Fibroblast of skin of left biceps (primary cell): Measurements from ENCODE around the gene ACTRT2.

Experiments
- DNase-seq, 2 experiments: peaks; one replicate each; pipeline ENCODE4 v3.0.0-alpha.2; 2013; ENCODE audit warnings: low read depth in 2 of 2

Gene ACTRT2

DNA sequence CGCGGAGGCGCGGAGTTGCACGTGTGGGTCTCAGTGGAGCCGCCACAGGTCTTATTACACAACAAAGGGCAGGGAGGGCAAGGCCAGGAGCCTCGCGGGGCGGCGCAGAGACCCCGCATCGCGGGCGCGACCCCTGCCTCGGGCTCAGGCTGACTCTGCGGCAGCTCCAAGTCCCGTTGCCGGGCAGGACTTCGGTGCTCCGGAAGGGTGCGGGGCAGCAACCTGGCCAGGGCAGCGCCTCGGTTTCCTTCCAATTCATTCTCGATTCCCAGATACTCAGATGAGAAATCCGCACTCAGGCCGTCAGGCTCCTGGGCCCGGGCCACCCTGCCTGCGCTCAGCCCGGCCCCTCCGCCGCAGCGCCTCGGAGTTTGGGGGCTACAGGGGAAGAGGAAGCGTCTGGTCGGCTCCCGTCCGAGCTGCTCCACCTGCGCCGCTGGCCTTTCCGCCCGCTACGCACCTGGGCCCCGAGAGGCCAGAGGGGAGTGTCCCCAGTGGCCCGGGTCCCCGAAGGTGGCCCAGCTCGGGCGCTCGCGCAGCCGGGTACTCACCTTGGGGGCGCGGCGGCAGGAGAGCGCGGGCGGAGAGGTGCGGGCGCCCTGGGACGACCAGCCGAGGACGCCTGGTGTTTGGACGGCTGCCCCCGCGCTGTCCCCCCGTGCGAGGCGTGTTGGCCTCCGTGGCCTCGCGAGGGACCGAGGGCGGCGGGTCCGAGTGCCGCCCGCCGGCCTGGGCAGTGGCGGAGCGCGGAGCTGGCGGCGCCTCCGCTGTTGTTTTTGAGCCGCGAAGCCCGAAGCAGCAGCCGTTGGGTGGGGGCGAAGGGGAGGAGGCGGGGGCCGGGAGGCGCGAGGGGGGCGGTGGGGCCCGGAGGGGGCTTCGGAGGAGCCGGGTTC, 46.6 kb downstream of the ACTRT2 start:
- no peak for DNase-seq

DNA sequence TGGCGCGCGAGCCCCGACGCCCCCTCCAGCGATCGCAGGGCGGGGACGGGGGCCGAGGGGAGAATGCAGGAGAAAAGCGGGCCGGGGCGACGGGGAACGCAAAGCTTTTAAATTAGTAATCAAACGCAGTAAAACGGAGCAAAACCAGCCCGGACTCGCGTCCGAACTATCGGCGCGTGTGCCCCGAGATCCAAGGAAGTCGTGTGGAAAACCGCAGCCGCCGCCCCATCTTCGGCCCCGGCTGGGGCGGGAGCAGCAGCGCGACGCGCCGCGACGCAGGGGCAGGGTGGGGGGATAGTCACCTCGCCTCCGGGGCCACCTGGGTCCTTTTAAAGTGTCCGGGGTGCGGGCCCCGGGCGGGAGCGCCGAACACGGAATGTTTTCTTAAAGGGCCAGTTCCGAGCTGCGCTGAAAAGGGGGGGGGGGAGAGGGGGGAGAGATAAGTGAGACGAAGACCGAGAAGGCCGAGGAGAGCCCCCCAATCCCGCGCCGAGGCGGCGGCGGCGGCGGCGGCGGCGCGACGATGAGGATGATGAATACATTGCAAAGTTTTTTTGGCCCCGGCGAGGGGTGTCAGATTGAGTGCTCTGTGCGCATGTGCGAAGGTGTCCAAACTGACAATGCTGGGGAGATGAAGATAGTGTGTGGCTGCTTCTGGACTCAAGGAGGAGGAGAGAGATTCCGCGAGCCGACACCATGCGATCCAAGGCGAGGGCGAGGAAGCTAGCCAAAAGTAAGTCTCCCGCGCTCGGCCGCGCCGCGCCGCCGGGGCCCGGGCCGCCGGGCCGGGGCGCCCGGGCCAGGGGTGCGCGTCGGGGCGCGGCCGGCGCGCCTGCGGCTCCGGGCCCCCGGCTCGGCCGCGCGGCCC, 47.5 kb downstream of the ACTRT2 start, which contains the start of gene PRDM16:
PRDM16 (plus strand) TSS at position 640 of the 868 bp plus-strand sequence; CDS start at position 697, 57 bp downstream.
- DNase-seq: peak; percentile 27 to 33

GRCh38 chr1:3069491-3070308, 48.4 kb downstream of the ACTRT2 start:
- peak; percentile 32 to 37 for DNase-seq

- DNase-seq: no peak
Measured at GRCh38 chr1:3070309-3070643, 49.0 kb downstream of the ACTRT2 start.

GRCh38 chr1:3070644-3071564, 49.6 kb downstream of the ACTRT2 start:
- no peak for DNase-seq

- no peak for DNase-seq
Measured at GRCh38 chr1:3071565-3072390, 50.5 kb downstream of the ACTRT2 start.
